Caco-2 (cell line): ENCODE data around the gene NOD2. TPM values are rescaled to one million over a fixed set of nuclear protein-coding genes. Genes with fewer than 3 reads are reported as not detected.

ENCODE experiments used
- BruUV-seq: library from RNA; stranded (reverse); fragments of 400-500 nt; replicated peaks from 2 replicates; lab custom pipeline; 2021; lab: Mats Ljungman, UMichigan
- CTCF ChIA-PET: fragments of 300-600 bp; sonication (Branson Sonifier 250); formaldehyde crosslinking; loops from one replicate; lab custom pipeline; 2022; ENCODE audit warnings: antibody characterized with exemption; lab: Charles Lee
- POLR2A ChIA-PET: fragments of 300-600 bp; sonication (Branson Sonifier 250); formaldehyde crosslinking; loops from one replicate; lab custom pipeline; 2022; ENCODE audit warnings: antibody characterized with exemption; lab: Charles Lee
- DNase-seq, 2 experiments: peaks; one replicate each; pipeline versions ENCODE4 v3.0.0 to v3.0.0-alpha.2; 2020 to 2022
- H3K27me3 ChIP-seq: replicated peaks from 2 replicates; pipeline ENCODE4 v1.6.0; 2011; ENCODE audit warnings: low read length; ENCODE audit not compliant: control insufficient read depth, insufficient read depth
- H3K36me3 ChIP-seq: 2 replicates; pipeline ENCODE4 v1.5.1; 2011; ENCODE audit warnings: low read length; ENCODE audit not compliant: control insufficient read depth, insufficient read depth
- H3K4me1 ChIP-seq: fragments of 250-450 bp; sonication (Bioruptor Pico); 2 replicates; pipeline ENCODE4 v1.5.1; 2020; ENCODE audit warnings: mild to moderate bottlenecking
- H3K4me3 ChIP-seq: 2 replicates; pipeline ENCODE4 v1.5.1; 2011; ENCODE audit warnings: low read depth, mild to moderate bottlenecking, control low read depth, low read length
- H3K9me3 ChIP-seq: fragments of 250-450 bp; sonication (Bioruptor Pico); 2 replicates; pipeline ENCODE4 v1.5.1; 2020; ENCODE audit warnings: mild to moderate bottlenecking, moderate library complexity
- H3K27ac Mint-ChIP-seq: one replicate; pipeline ENCODE4 v1.8.0; 2022; ENCODE audit warnings: mixed read lengths; ENCODE audit not compliant: unreplicated experiment
- H3K27me3 Mint-ChIP-seq: one replicate; pipeline ENCODE4 v1.8.0; 2022; ENCODE audit warnings: mixed read lengths; ENCODE audit not compliant: insufficient read depth, unreplicated experiment
- H3K36me3 Mint-ChIP-seq: one replicate; pipeline ENCODE4 v1.8.0; 2022; ENCODE audit warnings: mild to moderate bottlenecking, mixed read lengths; ENCODE audit not compliant: insufficient read depth, unreplicated experiment
- H3K4me1 Mint-ChIP-seq: one replicate; pipeline ENCODE4 v1.8.0; 2022; ENCODE audit warnings: low read depth, mixed read lengths; ENCODE audit not compliant: unreplicated experiment
- H3K4me3 Mint-ChIP-seq: one replicate; pipeline ENCODE4 v1.8.0; 2022; ENCODE audit warnings: mild to moderate bottlenecking, moderate library complexity, mixed read lengths; ENCODE audit not compliant: unreplicated experiment
- H3K9me3 Mint-ChIP-seq: one replicate; pipeline ENCODE4 v1.8.0; 2022; ENCODE audit warnings: mixed read lengths; ENCODE audit not compliant: unreplicated experiment
- CTCF ChIP-seq, 2 experiments: fragments of 200-600 bp in 1 of 2; IDR thresholded peaks; 1 replicate in 1 of 2; 2 replicates in 1 of 2; pipeline versions ENCODE4 v1.5.1 to v1.8.0; 2011 to 2022; ENCODE audit warnings: antibody characterized with exemption in 1 of 2, control low read depth in 1 of 2, inconsistent platforms in 1 of 2, low read depth in 1 of 2, low read length in 1 of 2, mild to moderate bottlenecking in 1 of 2, moderate library complexity in 1 of 2; ENCODE audit not compliant: insufficient read depth in 1 of 2, severe bottlenecking in 1 of 2, unreplicated experiment in 1 of 2
- intact Hi-C: fragments of 100-400 bp; cut with micrococcal nuclease; formaldehyde crosslinking; loops from one replicate; pipeline ENCODE4 v1.10.0; 2022; ENCODE audit not compliant: unreplicated experiment
- total RNA-seq: library from RNA; stranded (reverse); gene quantifications from 2 replicates; pipeline ENCODE4 v1.2.3, GENCODE V29; 2022

Gene NOD2
- total RNA-seq, 1 experiment from 2014 or later: 0.23 TPM

- no peak overlapping the region for H3K4me3 Mint-ChIP-seq
- intact Hi-C loops: no loop called here
- TF ChIP-seq CTCF (IDR thresholded peaks at IDR 0.05; ENCODE audit: insufficient read depth in 1 of 2, low read depth in 1 of 2, low read length in 1 of 2, severe bottlenecking in 1 of 2, unreplicated experiment in 1 of 2): no peak
- H3K27me3 Mint-ChIP-seq: no peaks in the 10 kb centered on the region
- Histone ChIP-seq H3K4me3 (no peak overlapping the region), H3K9me3 (peaks cover 29% of the 10 kb centered on the region), H3K27me3 (no peaks in the 10 kb centered on the region), H3K36me3 (no peaks in the 10 kb centered on the region; the same call in 1 of the 2 replicates), H3K4me1 (peaks cover 18% of the 10 kb centered on the region)
- CTCF ChIA-PET: interaction anchor here (1.5 kb wide), 2 partner anchors 37 to 104 kb away, joined by 5 read pairs; no protein-coding TSS in a partner anchor
- DNase-seq: no peak
- no TSS peak for BruUV-seq
- H3K27ac Mint-ChIP-seq: no peak overlapping the region
- POLR2A ChIA-PET: no interaction called here
- H3K9me3 Mint-ChIP-seq: peaks cover 22% of the 10 kb centered on the region
- H3K4me1 Mint-ChIP-seq: peaks cover 16% of the 10 kb centered on the region
- peaks cover 22% of the 10 kb centered on the region for H3K36me3 Mint-ChIP-seq
Observed at GRCh38 chr16:50702725-50703124, 9.3 kb downstream of the NOD2 start.

- POLR2A ChIA-PET: no interaction called here
Observed at GRCh38 chr16:50704245-50704644, 10.8 kb downstream of the NOD2 start.

GRCh38 chr16:50705436-50706110, 12.2 kb downstream of the NOD2 start:
- DNase-seq: no peak
- BruUV-seq: TSS peak; percentile 29
- Mint-ChIP-seq H3K4me1 (peaks cover 16% of the 10 kb centered on the region), H3K4me3 (peak overlapping the region; percentile 0), H3K27ac (peak overlapping the region; percentile 6), H3K36me3 (peaks cover 22% of the 10 kb centered on the region), H3K27me3 (no peaks in the 10 kb centered on the region), H3K9me3 (peaks cover 22% of the 10 kb centered on the region)
- no peak for TF ChIP-seq CTCF (IDR thresholded peaks at IDR 0.05; ENCODE audit: insufficient read depth in 1 of 2, low read depth in 1 of 2, low read length in 1 of 2, severe bottlenecking in 1 of 2, unreplicated experiment in 1 of 2)
- POLR2A ChIA-PET: no interaction called here
- no peaks in the 10 kb centered on the region for H3K27me3 ChIP-seq
- no peak overlapping the region for H3K4me3 ChIP-seq
- CTCF ChIA-PET: no interaction called here
- H3K9me3 ChIP-seq: peaks cover 29% of the 10 kb centered on the region
- no peaks in the 10 kb centered on the region; the same call in 1 of the 2 replicates for H3K36me3 ChIP-seq
- peaks cover 18% of the 10 kb centered on the region for H3K4me1 ChIP-seq
- intact Hi-C loops: loop anchor here (1.0 kb wide), 2 partner anchors 14 to 36 kb away; no protein-coding TSS in a partner anchor

More at GRCh38 chr16:50704245-50704644, 10.8 kb downstream of the NOD2 start:
- Histone ChIP-seq H3K36me3 (no peaks in the 10 kb centered on the region; the same call in 1 of the 2 replicates), H3K4me3 (no peak overlapping the region), H3K4me1 (peaks cover 18% of the 10 kb centered on the region), H3K9me3 (peaks cover 29% of the 10 kb centered on the region), H3K27me3 (no peaks in the 10 kb centered on the region)
- CTCF ChIA-PET: interaction anchor here (0.6 to 0.7 kb wide), 2 partner anchors 102 to 531 kb away, joined by 3 to 9 read pairs; no protein-coding TSS in a partner anchor
- no peak for DNase-seq
- intact Hi-C loops: no loop called here
- Mint-ChIP-seq H3K27me3 (no peaks in the 10 kb centered on the region), H3K27ac (no peak overlapping the region), H3K36me3 (peaks cover 22% of the 10 kb centered on the region), H3K4me1 (peaks cover 16% of the 10 kb centered on the region), H3K9me3 (peaks cover 22% of the 10 kb centered on the region), H3K4me3 (no peak overlapping the region)
- BruUV-seq: no TSS peak
- TF ChIP-seq CTCF (IDR thresholded peaks at IDR 0.05; ENCODE audit: insufficient read depth in 1 of 2, low read depth in 1 of 2, low read length in 1 of 2, severe bottlenecking in 1 of 2, unreplicated experiment in 1 of 2): no peak
